BLaER1 (cell line): ENCODE data around the gene SAFB2.

Experiments
- H3K27ac ChIP-seq: shearing (Covaris generic); formaldehyde crosslinking; 2 replicates; pipeline ENCODE4 v1.8.1; 2022
- H3K27me3 ChIP-seq: shearing (Covaris generic); formaldehyde crosslinking; 2 replicates; pipeline ENCODE4 v1.8.1; 2022
- H3K36me3 ChIP-seq: shearing (Covaris generic); formaldehyde crosslinking; 2 replicates; pipeline ENCODE4 v1.8.1; 2022
- H3K4me1 ChIP-seq: shearing (Covaris generic); formaldehyde crosslinking; 2 replicates; pipeline ENCODE4 v1.8.1; 2022
- H3K4me2 ChIP-seq: shearing (Covaris generic); formaldehyde crosslinking; 2 replicates; pipeline ENCODE4 v1.8.1; 2022
- H3K4me3 ChIP-seq: shearing (Covaris generic); formaldehyde crosslinking; 2 replicates; pipeline ENCODE4 v1.8.1; 2022
- H3K9ac ChIP-seq: shearing (Covaris generic); formaldehyde crosslinking; 2 replicates; pipeline ENCODE4 v1.8.1; 2022
- H3K9me3 ChIP-seq: shearing (Covaris generic); formaldehyde crosslinking; 2 replicates; pipeline ENCODE4 v1.8.1; 2022
- H4K20me1 ChIP-seq: shearing (Covaris generic); formaldehyde crosslinking; 2 replicates; pipeline ENCODE4 v1.8.1; 2022
- Cebpa-rat ChIP-seq: shearing (Covaris generic); IDR thresholded peaks from 2 replicates; pipeline ENCODE4 v1.8.1; 2022

SAFB2 gene

DNA sequence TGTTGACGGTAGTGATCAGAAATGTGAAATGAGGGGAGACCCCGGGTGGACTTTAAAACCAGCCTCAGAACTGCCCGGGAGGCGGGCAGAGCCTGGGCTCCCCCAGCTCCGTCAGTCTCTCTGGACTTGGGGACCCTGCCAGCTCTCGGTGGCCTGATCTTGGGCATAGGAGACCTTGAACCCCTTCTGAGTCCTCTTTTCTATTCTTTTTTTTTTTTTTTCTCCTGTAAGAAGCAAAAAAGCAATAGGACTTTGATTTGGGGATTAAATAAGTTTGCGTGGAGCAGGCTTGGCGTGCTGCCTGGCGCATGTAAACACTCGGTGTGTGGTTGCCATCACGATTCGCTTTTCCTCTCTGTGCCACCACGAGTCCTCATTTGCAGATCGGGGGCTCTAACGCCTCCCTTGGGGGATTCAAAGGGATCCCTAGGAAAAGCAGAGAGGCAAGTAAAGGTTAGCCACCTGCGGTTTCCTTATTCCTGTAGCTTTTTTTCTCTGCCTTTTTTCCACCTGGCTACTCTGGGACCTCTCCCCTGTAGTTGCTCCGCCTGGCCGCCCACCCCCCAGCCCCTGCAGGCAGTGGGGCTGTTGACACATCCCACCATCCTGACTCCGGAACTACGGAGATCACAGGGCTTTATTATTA is 1.6 kb upstream of the SAFB2 start:
- Histone ChIP-seq H3K36me3 (peaks cover 69% of the 10 kb centered on the region), H3K27me3 (no peaks in the 10 kb centered on the region), H3K27ac (peak overlapping the region; percentile 99), H3K9me3 (no peaks in the 10 kb centered on the region), H3K4me1 (peaks cover 70% of the 10 kb centered on the region), H3K9ac (peak overlapping the region; percentile 99), H3K4me2 (peak overlapping the region; percentile 97), H3K4me3 (peak overlapping the region; percentile 95), H4K20me1 (peaks cover 91% of the 10 kb centered on the region)
- TF ChIP-seq Cebpa-rat: no peak

DNA sequence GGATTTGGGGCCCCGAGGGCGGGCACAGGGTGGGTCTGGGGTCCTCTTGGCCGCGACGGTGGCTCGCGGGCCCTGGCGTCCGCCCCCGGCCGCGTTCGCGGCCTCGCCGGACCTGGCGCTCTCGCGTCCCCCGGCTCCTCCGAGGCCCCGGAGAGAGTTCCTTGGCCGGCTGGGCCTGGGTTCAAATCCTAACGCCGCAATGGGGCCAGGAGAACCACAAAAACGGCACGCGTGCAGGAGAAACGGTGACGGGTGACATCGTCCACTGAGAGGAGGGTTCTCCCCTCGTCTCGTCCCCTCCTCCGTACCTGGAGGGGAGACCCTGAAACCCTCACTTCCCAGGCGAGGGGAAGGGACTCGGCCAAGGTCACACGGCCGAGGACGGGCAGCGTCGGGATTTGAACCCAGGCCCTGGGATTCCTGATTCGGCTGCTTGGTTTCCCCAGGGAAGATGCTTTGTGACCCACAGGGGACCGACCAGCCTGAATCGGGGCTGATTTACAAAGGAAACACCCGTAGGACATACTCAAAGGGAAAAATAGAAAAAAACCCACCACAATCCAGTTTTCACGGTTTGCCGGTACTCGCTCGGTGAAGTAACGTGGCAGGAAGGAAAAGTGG is 931 bp upstream of the SAFB2 start:
- Histone ChIP-seq H3K9ac (peak overlapping the region; percentile 99), H3K36me3 (peaks cover 69% of the 10 kb centered on the region), H4K20me1 (peaks cover 91% of the 10 kb centered on the region), H3K4me2 (peak overlapping the region; percentile 97), H3K4me3 (peak overlapping the region; percentile 95), H3K4me1 (peaks cover 67% of the 10 kb centered on the region), H3K9me3 (no peaks in the 10 kb centered on the region), H3K27me3 (no peaks in the 10 kb centered on the region), H3K27ac (peak overlapping the region; percentile 99)
- no peak for TF ChIP-seq Cebpa-rat

DNA sequence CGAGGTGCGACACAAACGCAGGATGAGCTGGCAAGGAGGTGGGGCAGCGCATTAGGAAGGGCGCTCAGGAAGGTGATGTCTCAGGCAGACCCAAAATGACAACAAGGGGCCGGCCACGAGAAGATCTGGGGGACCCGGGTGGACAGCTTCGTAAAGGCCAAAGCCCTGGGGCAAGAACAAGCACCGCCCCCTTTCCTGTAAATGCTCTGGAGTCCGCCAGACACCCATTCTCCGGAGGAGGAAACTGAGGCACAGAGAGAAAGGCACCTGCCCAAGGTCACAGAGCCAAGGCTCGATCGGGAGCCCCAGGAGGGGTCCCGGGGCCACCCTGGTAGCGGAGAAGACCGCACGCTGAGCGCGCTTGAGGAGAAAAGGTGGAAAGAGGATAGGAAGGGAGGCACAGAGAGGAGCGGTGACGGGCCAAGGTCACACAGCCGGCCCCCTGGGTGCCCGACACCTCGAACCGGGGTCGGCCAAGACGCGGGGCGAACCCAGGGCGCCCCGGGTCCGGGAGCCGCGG is 571 bp downstream of the SAFB2 start:
- peak overlapping the region; percentile 95 for H3K4me3 ChIP-seq
- H4K20me1 ChIP-seq: peaks cover 91% of the 10 kb centered on the region
- TF ChIP-seq Cebpa-rat: no peak
- H3K9ac ChIP-seq: peak overlapping the region; percentile 97
- peaks cover 69% of the 10 kb centered on the region for H3K36me3 ChIP-seq
- H3K27ac ChIP-seq: peak overlapping the region; percentile 95
- H3K9me3 ChIP-seq: no peaks in the 10 kb centered on the region
- H3K4me2 ChIP-seq: peak overlapping the region; percentile 98
- H3K4me1 ChIP-seq: peaks cover 52% of the 10 kb centered on the region
- H3K27me3 ChIP-seq: no peaks in the 10 kb centered on the region

DNA sequence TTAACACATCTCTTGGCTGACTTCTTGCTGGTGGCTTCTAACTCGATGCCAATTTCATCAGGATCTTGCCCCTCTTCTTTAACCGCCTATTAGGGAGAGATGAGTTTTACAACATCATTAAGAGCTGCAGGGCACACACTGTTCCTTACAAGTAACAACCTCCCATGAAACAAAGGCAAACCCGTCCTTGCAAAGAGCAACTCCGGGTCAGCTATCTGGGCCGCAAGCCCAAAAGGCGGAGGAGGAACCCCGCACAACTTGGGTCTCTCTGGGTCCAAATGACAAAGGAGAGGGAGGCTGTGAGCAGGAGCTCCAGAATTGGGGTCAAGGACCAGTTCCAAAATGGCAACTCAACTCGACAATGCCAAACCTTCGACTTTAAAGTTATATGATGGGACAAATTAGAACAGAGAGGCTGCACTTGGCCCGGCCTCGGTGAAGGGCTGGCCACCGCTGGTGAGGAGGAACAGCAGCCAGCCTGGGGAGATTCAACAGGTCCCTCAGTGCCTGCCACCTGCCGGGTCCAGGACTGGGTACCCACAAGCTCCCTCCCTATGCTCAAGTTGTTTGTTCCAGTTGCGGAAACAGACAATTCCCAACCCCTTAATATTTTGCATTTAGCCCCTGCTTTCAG is 1.1 kb downstream of the SAFB2 start:
- TF ChIP-seq Cebpa-rat: no peak
- peak overlapping the region; percentile 98 for H3K4me2 ChIP-seq
- peak overlapping the region; percentile 97 for H3K9ac ChIP-seq
- H3K27ac ChIP-seq: peak overlapping the region; percentile 95
- peaks cover 69% of the 10 kb centered on the region for H3K36me3 ChIP-seq
- H3K4me1 ChIP-seq: peaks cover 46% of the 10 kb centered on the region
- no peaks in the 10 kb centered on the region for H3K9me3 ChIP-seq
- peak overlapping the region; percentile 95 for H3K4me3 ChIP-seq
- H4K20me1 ChIP-seq: peaks cover 91% of the 10 kb centered on the region
- no peaks in the 10 kb centered on the region for H3K27me3 ChIP-seq

- Histone ChIP-seq H3K4me2 (peak overlapping the region; percentile 98), H3K9ac (peak overlapping the region; percentile 20; the same call in 1 of the 2 replicates), H4K20me1 (peaks cover 90% of the 10 kb centered on the region)
Measured at GRCh38 chr19:5619946-5620345, 2.6 kb downstream of the SAFB2 start.

GRCh38 chr19:5618591-5618990 is 4.0 kb downstream of the SAFB2 start:
- peaks cover 87% of the 10 kb centered on the region for H4K20me1 ChIP-seq
- H3K9me3 ChIP-seq: no peaks in the 10 kb centered on the region
- H3K4me2 ChIP-seq: peak overlapping the region; percentile 7; the same call in 1 of the 2 replicates
- no peak overlapping the region for H3K27ac ChIP-seq
- H3K9ac ChIP-seq: no peak overlapping the region
- no peaks in the 10 kb centered on the region for H3K27me3 ChIP-seq
- H3K4me3 ChIP-seq: no peak overlapping the region
- no peak for TF ChIP-seq Cebpa-rat
- H3K4me1 ChIP-seq: peaks cover 27% of the 10 kb centered on the region
- peaks cover 79% of the 10 kb centered on the region for H3K36me3 ChIP-seq

More at GRCh38 chr19:5619946-5620345, 2.6 kb downstream of the SAFB2 start:
- H3K9me3 ChIP-seq: no peaks in the 10 kb centered on the region
- TF ChIP-seq Cebpa-rat: no peak
- peaks cover 69% of the 10 kb centered on the region for H3K36me3 ChIP-seq
- no peak overlapping the region for H3K4me3 ChIP-seq
- no peak overlapping the region for H3K27ac ChIP-seq
- peaks cover 32% of the 10 kb centered on the region for H3K4me1 ChIP-seq
- no peaks in the 10 kb centered on the region for H3K27me3 ChIP-seq

GRCh38 chr19:5617080-5617479 is 5.5 kb downstream of the SAFB2 start:
- Histone ChIP-seq H3K4me2 (no peak overlapping the region), H3K4me1 (peaks cover 27% of the 10 kb centered on the region), H3K27me3 (no peaks in the 10 kb centered on the region), H3K27ac (no peak overlapping the region), H3K4me3 (no peak overlapping the region), H4K20me1 (peaks cover 97% of the 10 kb centered on the region), H3K9ac (0 out of 2 replicates have a peak overlapping the region, but pooled peaks have one; percentile 11), H3K36me3 (peaks cover 94% of the 10 kb centered on the region), H3K9me3 (no peaks in the 10 kb centered on the region)
- no peak for TF ChIP-seq Cebpa-rat

- Histone ChIP-seq H3K9ac (no peak overlapping the region), H4K20me1 (peaks cover 88% of the 10 kb centered on the region), H3K4me2 (no peak overlapping the region), H3K27ac (no peak overlapping the region), H3K27me3 (no peaks in the 10 kb centered on the region), H3K36me3 (peaks cover 93% of the 10 kb centered on the region), H3K9me3 (no peaks in the 10 kb centered on the region), H3K4me1 (peaks cover 19% of the 10 kb centered on the region), H3K4me3 (no peak overlapping the region)
- TF ChIP-seq Cebpa-rat: no peak
Measured at GRCh38 chr19:5615756-5616327, 6.7 kb downstream of the SAFB2 start.

DNA sequence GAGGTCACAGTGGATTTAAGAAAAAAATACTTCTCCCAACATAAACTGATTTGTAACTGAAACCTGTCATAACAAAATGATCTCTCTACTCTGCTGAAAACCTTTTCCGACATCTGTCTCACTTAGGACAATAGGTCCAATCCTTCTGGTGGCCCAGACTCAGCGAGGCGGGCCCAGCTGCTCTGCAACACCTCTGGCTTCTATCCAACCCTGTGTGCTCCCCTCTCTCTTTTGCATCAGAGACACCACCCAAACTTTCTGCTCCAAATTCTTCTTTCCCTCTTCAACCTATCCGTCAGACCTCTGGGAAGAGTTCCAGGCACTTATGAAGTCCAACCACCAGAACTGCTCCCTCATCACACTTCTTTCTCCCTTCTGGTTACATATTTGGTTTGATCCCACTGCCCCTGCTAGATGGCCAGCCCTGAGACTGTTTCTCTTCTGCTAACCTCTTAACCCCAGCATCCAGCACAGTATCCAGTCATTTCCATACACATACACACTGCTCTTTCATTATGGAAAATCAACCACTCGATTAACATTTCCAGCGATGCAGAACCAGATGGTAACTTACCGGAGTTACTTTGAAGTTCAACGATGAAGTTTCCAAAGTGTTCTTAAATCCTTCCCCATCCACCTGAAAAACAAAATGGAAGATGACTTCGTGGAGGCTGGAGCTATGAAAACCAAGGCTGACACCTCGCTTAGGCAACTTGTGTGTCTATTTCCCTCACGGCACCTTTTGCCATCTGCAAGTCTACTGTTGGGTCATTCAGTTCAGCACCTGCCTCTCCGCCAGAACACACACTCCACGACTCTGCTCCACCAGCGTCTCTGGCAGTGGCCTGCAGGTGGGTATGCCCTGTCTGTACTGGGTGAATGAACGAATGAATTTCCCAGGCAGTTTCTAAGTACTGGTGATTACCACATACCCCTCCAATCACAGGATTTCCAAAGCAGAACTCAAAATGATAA is 9.4 kb downstream of the SAFB2 start:
- no peak overlapping the region for H3K4me3 ChIP-seq
- no peaks in the 10 kb centered on the region for H3K4me1 ChIP-seq
- H3K4me2 ChIP-seq: no peak overlapping the region
- no peak for TF ChIP-seq Cebpa-rat
- no peak overlapping the region for H3K9ac ChIP-seq
- H4K20me1 ChIP-seq: peaks cover 84% of the 10 kb centered on the region
- no peaks in the 10 kb centered on the region for H3K27me3 ChIP-seq
- H3K36me3 ChIP-seq: peaks cover 92% of the 10 kb centered on the region
- no peak overlapping the region for H3K27ac ChIP-seq
- no peaks in the 10 kb centered on the region for H3K9me3 ChIP-seq
